BJ (cell line): ENCODE results near the gene GZMM. TPM values are rescaled to one million over a fixed set of nuclear protein-coding genes. Genes with fewer than 3 reads are reported as not detected.

Experiments used
- CTCF ChIA-PET: fragments of 350-600 bp; formaldehyde crosslinking; extraction: SDS; loops from one replicate; lab custom pipeline; 2021; ENCODE audit warnings: antibody characterized with exemption, inconsistent platforms; lab: Yijun Ruan, JAX
- POLR2A ChIA-PET: fragments of 300-600 bp; sonication (Branson Sonifier 250); formaldehyde crosslinking; extraction: SDS; loops from one replicate; lab custom pipeline; 2021; ENCODE audit warnings: antibody characterized with exemption; lab: Charles Lee
- DNase-seq: peaks from one replicate; pipeline ENCODE4 v3.0.0-alpha.2; 2011; ENCODE audit warnings: low read depth
- H3K27me3 ChIP-seq: 2 replicates; pipeline ENCODE4 v1.6.0; 2011; ENCODE audit warnings: low read length; ENCODE audit not compliant: control insufficient read depth, insufficient read depth
- H3K36me3 ChIP-seq: 2 replicates; pipeline ENCODE4 v1.5.1; 2011; ENCODE audit warnings: low read length; ENCODE audit not compliant: control insufficient read depth, insufficient read depth
- H3K4me3 ChIP-seq: 2 replicates; pipeline ENCODE4 v1.5.1; 2011; ENCODE audit warnings: low read depth, mild to moderate bottlenecking, control low read depth, low read length
- CTCF ChIP-seq: IDR thresholded peaks from 2 replicates; pipeline ENCODE4 v1.5.1; 2011; ENCODE audit warnings: low read depth, mild to moderate bottlenecking, control low read depth, inconsistent platforms, low read length, moderate library complexity; ENCODE audit not compliant: insufficient read depth
- polyA minus RNA-seq: library from RNA; depleted of rRNA, polyadenylated mRNA; stranded (reverse); fragments of >200 nt; gene quantifications from 2 replicates; pipeline ENCODE4 v1.2.3, GENCODE V29; 2011; rRNA and poly(A)+ RNA removed
- polyA plus RNA-seq: library from polyadenylated mRNA; depleted of rRNA; stranded (reverse); fragments of >200 nt; gene quantifications from 2 replicates; pipeline ENCODE4 v1.2.3, GENCODE V29; 2011; rRNA removed

Gene GZMM
- polyA plus RNA-seq (not detected in 2 replicates), polyA minus RNA-seq (not detected in 2 replicates)

DNA sequence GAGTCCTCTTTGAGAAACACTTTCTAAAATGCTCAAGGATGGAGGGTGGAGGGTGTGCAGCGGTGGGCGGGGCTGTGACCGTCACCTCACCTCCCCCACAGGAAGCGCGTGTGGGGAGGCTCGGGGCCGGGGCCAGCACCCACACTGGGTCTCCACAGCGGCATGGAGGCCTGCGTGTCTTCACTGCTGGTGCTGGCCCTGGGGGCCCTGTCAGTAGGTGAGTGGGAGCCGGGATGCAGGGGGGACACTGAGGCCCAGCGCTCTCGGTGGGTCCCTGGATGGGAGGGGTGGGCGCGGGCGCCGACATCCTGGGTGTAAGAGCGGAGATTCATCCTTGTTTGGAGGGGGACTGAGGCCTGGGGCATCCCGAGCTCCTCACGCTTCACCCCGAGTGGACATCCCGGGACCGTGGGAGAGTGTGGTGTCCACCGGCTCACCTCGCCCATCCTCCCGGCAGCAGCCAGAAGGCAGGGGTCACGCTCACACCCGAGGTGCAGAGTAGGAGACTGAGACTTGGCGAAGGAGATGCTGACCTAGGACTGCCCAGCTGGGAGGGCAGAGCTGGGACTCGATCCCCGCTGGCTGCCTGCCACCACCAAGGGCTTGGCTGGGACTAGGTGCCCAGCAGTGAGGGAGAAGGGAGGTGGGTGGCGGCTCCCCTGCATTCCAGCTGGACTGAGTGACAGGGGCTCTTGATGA is at the start of gene GZMM:
Gene GZMM, plus strand, starts transcription at position 144 of the 699 bp plus-strand sequence. Its CDS starts 19 bp downstream, at position 163.
- no peak for TF ChIP-seq CTCF
- H3K36me3 ChIP-seq = peaks cover 12% of the 10 kb centered on the region
- ChIA-PET POLR2A (no interaction called here), CTCF (no interaction called here)
- H3K27me3 ChIP-seq = no peaks in the 10 kb centered on the region
- no peak for DNase-seq
- H3K4me3 ChIP-seq = no peak within 1 kb of the TSS

DNA sequence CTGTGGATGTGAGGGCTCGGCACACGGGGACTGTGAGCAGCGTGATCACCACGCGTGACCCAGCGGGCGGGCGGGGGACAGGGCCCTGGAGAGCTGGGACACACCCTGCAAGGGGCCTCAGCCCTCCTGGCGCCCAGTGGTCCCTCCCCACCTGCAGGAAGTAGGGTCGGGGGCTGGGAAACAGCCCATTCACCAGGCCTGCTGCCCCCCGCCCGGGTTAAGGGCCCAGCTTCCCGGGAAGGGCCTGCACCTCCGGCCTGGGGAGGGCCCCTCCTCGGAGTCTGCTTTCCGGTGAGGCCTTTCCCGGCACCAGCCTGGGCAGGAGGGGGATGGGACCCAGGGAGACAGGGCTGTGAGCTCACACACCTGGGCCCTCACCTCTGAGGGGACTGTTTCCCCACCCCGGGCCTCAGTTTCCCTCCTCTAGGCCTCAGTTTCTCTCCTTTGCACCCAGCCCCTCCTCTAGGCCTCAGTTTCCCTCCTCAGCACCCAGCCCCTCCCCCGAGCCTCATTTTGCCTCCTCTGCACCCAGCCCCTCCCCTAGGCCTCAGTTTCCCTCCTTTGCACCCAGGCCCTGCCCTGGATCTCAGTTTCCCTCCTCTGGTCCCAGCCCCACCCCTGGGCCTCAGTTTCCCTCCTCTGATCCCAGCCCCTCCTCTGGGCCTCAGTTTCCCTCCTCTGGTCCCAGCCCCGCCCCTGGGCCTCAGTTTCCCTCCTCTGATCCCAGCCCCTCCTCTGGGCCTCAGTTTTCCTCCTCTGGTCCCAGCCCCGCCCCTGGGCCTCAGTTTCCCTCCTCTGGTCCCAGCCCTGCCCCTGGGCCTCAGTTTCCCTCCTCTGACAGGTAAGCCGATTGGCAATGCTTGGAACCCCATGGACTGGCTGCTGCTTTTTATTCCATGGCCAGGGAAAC is 49.4 kb upstream of the GZMM start:
- no peak for TF ChIP-seq CTCF
- CTCF ChIA-PET = interaction anchor here (0.8 to 1.9 kb wide), 3 partner anchors 11 to 47 kb away, joined by 3 to 16 read pairs (median 5); no protein-coding TSS in a partner anchor

GRCh38 chr19:495081-495401 is 48.8 kb upstream of the GZMM start:
- CTCF ChIA-PET = interaction anchor here (0.5 to 1.9 kb wide), 5 partner anchors 9 to 173 kb away, joined by 3 to 16 read pairs (median 3); no protein-coding TSS in a partner anchor
- no peak for DNase-seq
- Histone ChIP-seq H3K27me3 (peaks cover 11% of the 10 kb centered on the region), H3K4me3 (no peak overlapping the region), H3K36me3 (no peaks in the 10 kb centered on the region)
- POLR2A ChIA-PET = no interaction called here
- TF ChIP-seq CTCF = no peak

More for the DNA sequence above, 49.4 kb upstream of the GZMM start:
- POLR2A ChIA-PET = no interaction called here
- no peak overlapping the region for H3K4me3 ChIP-seq
- no peak for DNase-seq
- peaks cover 11% of the 10 kb centered on the region for H3K27me3 ChIP-seq
- no peaks in the 10 kb centered on the region for H3K36me3 ChIP-seq

DNA sequence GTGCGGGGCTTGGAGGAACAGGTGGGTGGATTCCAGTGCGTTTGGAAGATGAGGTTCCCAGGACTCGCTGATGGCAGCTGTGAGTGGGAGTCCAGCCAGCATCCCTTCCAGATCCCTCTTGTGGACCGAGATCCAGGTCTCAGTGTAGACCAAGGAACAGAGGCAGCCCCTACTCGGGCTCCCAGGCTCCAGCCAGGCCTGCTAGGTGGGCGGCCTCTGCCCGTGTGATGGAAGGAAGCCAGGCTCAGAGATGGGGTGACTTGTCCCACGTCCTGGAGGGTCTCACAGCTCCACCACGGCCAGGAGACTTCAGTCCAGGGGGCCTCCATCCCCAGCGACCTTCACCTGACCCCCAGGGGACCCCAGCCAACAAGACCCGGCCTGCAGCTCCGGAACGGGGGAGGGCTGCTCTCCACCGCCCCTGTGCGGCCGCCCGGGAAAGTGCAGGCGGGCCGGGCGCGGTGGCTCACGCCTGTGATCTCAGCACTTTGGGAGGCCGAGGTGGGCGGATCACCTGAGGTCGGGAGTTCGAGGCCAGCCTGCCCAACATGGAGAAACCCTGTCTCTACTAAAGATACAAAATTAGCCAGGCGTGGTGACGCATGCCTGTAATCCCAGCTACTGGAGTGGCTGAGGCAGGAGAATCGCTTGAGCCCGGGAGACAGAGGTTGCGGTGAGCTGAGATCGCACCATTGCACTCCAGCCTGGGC is 48.3 kb upstream of the GZMM start:
- H3K36me3 ChIP-seq = no peaks in the 10 kb centered on the region
- DNase-seq = no peak
- peak; percentile 76 for TF ChIP-seq CTCF
- H3K27me3 ChIP-seq = peaks cover 11% of the 10 kb centered on the region
- CTCF ChIA-PET = interaction anchor here (0.5 to 1.9 kb wide), 6 partner anchors 8 to 174 kb away, joined by 3 to 16 read pairs (median 3); no protein-coding TSS in a partner anchor
- H3K4me3 ChIP-seq = no peak overlapping the region
- POLR2A ChIA-PET = interaction anchor here (0.6 kb wide), 1 partner anchor 773 kb away, joined by 4 read pairs; the partner anchor contains the start of gene CIRBP
